Breast epithelium (tissue), 3 donors: Measurements from ENCODE around the gene METTL9.

Experiments used
- POLR2A ChIP-seq: fragments of 450-650 bp; IDR thresholded peaks from one replicate; pipeline ENCODE4 v1.6.1; 2016; ENCODE audit warnings: antibody characterized with exemption, mild to moderate bottlenecking, moderate library complexity
- TF ChIP-seq, protein P1 (sequence below), 3 donors: fragments of 450-650 bp; IDR thresholded peaks; one replicate each; pipeline ENCODE4 v1.5.1; 2016 to 2017; ENCODE audit warnings: antibody characterized with exemption in 3 of 3, mild to moderate bottlenecking in 3 of 3, moderate library complexity in 3 of 3

GRCh38 chr16:21617607-21618006, 18.2 kb downstream of the METTL9 start:
- TF ChIP-seq POLR2A, result no peak
- TF ChIP-seq, protein P1, sequence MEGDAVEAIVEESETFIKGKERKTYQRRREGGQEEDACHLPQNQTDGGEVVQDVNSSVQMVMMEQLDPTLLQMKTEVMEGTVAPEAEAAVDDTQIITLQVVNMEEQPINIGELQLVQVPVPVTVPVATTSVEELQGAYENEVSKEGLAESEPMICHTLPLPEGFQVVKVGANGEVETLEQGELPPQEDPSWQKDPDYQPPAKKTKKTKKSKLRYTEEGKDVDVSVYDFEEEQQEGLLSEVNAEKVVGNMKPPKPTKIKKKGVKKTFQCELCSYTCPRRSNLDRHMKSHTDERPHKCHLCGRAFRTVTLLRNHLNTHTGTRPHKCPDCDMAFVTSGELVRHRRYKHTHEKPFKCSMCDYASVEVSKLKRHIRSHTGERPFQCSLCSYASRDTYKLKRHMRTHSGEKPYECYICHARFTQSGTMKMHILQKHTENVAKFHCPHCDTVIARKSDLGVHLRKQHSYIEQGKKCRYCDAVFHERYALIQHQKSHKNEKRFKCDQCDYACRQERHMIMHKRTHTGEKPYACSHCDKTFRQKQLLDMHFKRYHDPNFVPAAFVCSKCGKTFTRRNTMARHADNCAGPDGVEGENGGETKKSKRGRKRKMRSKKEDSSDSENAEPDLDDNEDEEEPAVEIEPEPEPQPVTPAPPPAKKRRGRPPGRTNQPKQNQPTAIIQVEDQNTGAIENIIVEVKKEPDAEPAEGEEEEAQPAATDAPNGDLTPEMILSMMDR (IDR thresholded peaks at IDR 0.05), result no peak
